ENCODE results near the gene CEP72. TPM values are rescaled to one million over a fixed set of nuclear protein-coding genes. Genes with fewer than 3 reads are reported as not detected.
"Not testable (repeated sequence)": the region's sequence is repeated elsewhere in the genome, so short reads cannot be mapped to it uniquely, and the experiment has no call there.

The CEP72 gene
- total RNA-seq, 3 donors from 2014 or later, result 1.9 to 10.5 (median 4.3) TPM

DNA sequence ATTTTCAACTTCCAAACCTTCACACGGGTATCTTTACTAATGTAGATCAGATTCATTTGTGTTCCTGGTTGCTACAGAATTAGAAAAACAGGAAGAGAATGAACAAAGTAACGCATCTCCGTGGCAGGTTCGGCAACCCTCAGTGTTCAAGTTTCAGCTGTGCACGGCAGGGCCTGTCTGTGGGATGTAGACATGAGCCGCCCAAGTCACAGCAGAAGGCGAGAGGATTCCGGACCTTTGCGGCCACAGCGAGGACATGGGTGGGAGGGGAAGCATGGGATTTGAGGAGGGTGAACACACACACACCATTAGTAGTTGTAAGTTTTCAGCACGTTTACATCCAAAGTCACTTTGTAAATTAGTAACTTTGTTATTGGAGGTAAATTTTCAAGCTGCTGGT, 31.7 kb upstream of the CEP72 start:
- no peak overlapping the region for H3K27ac ChIP-seq
- intact Hi-C loops (cut with DNase I; ENCODE audit: low total_unique reads), result no loop called here
- H3K36me3 ChIP-seq, result no peaks in the 10 kb centered on the region
- peaks cover 4 to 21% of the 10 kb centered on the region in 2 donors for H3K9me3 ChIP-seq
- DNase-seq (ENCODE audit: low spot score in 2 of 2), result no peak
- TF ChIP-seq POLR2AphosphoS5 (IDR thresholded peaks at IDR 0.05) (no peak), CTCF (IDR thresholded peaks at IDR 0.05) (no peak), POLR2A (IDR thresholded peaks at IDR 0.05) (no peak)
- H3K27me3 ChIP-seq, result peaks cover 0 to 58% of the 10 kb centered on the region in 2 donors
- no peaks in the 10 kb centered on the region for H3K4me1 ChIP-seq
- no peak overlapping the region for H3K4me3 ChIP-seq

DNA sequence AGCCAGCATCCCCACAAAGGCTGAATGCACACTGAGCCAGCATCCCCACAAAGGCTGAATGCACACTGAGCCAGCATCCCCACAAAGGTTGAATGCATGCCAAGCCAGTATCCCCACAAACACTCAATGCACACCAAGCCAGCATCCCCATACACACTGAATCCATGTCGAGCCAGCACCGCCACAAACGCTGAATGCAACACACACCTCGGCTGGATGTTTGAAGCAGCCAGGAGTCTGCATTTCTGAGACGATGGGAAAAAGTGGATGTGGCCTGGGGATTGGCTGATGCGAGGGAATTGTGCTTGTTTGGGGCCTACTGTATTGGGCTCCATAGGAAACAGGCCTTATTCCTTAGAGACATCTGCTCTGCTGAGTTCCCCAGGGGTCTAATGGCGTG, 30.9 kb upstream of the CEP72 start:
- no peak for DNase-seq (ENCODE audit: low spot score in 2 of 2)
- no peaks in the 10 kb centered on the region for H3K36me3 ChIP-seq
- TF ChIP-seq POLR2AphosphoS5 (IDR thresholded peaks at IDR 0.05), result no peak
- no peak for TF ChIP-seq POLR2A (IDR thresholded peaks at IDR 0.05)
- TF ChIP-seq CTCF (IDR thresholded peaks at IDR 0.05), result no peak
- H3K27me3 ChIP-seq, result peaks cover 0 to 54% of the 10 kb centered on the region in 2 donors
- H3K4me1 ChIP-seq, result no peaks in the 10 kb centered on the region
- intact Hi-C loops (cut with DNase I; ENCODE audit: low total_unique reads), result no loop called here
- H3K9me3 ChIP-seq, result peaks cover 0 to 13% of the 10 kb centered on the region in 2 donors
- no peak overlapping the region for H3K4me3 ChIP-seq
- H3K27ac ChIP-seq, result no peak overlapping the region

- Histone ChIP-seq H3K27me3 (peaks cover 0 to 56% of the 10 kb centered on the region in 2 donors), H3K4me1 (no peaks in the 10 kb centered on the region), H3K27ac (no peak overlapping the region), H3K9me3 (peaks cover 0 to 9% of the 10 kb centered on the region in 2 donors), H3K4me3 (no peak overlapping the region), H3K36me3 (no peaks in the 10 kb centered on the region)
- DNase-seq (ENCODE audit: low spot score in 2 of 2), result no peak
- intact Hi-C loops (cut with DNase I; ENCODE audit: low total_unique reads), result no loop called here
- TF ChIP-seq CTCF (IDR thresholded peaks at IDR 0.05) (no peak), POLR2AphosphoS5 (IDR thresholded peaks at IDR 0.05) (no peak), POLR2A (IDR thresholded peaks at IDR 0.05) (no peak)
Measured at GRCh38 chr5:581941-582340, 30.2 kb upstream of the CEP72 start.

GRCh38 chr5:582445-582844, 29.7 kb upstream of the CEP72 start:
- intact Hi-C loops (cut with DNase I; ENCODE audit: low total_unique reads); H3K36me3 ChIP-seq; DNase-seq (ENCODE audit: low spot score in 2 of 2); H3K9me3 ChIP-seq; H3K4me1 ChIP-seq; H3K27ac ChIP-seq; H3K4me3 ChIP-seq: not testable (repeated sequence)
- H3K27me3 ChIP-seq, result peaks cover 0 to 61% of the 10 kb centered on the region in 2 donors

GRCh38 chr5:582936-583635, 29.1 kb upstream of the CEP72 start:
- TF ChIP-seq POLR2AphosphoS5 (IDR thresholded peaks at IDR 0.05) (no peak), CTCF (IDR thresholded peaks at IDR 0.05) (no peak), POLR2A (IDR thresholded peaks at IDR 0.05) (no peak)
- intact Hi-C loops (cut with DNase I; ENCODE audit: low total_unique reads), result no loop called here
- peaks cover 0 to 66% of the 10 kb centered on the region in 2 donors for H3K27me3 ChIP-seq

More at GRCh38 chr5:582936-583635, 29.1 kb upstream of the CEP72 start:
- Histone ChIP-seq H3K27ac (no peak overlapping the region), H3K9me3 (no peaks in the 10 kb centered on the region), H3K4me1 (no peaks in the 10 kb centered on the region), H3K4me3 (no peak overlapping the region), H3K36me3 (no peaks in the 10 kb centered on the region)
- no peak for DNase-seq (ENCODE audit: low spot score in 2 of 2)

Measured in breast epithelium (tissue), 4 donors.